Mononuclear cell (primary cell): Measurements from ENCODE around the gene GRIN2D. TPM values are rescaled to one million over a fixed set of nuclear protein-coding genes. Genes with fewer than 3 reads are reported as not detected.

ENCODE experiments used
- H3K27me3 ChIP-seq: 2 replicates; pipeline ENCODE4 v1.6.0; 2011; ENCODE audit warnings: low read length, control low read depth; ENCODE audit not compliant: insufficient read depth
- H3K4me1 ChIP-seq: 2 replicates; pipeline ENCODE4 v1.5.1; 2011; ENCODE audit warnings: mild to moderate bottlenecking, low read length, control low read depth; ENCODE audit not compliant: insufficient read depth
- H3K4me3 ChIP-seq: 2 replicates; pipeline ENCODE4 v1.5.1; 2011; ENCODE audit warnings: mild to moderate bottlenecking, low read length, moderate library complexity
- H3K9me3 ChIP-seq: 2 replicates; pipeline ENCODE4 v1.5.1; 2011; ENCODE audit warnings: low read depth, mild to moderate bottlenecking, control low read depth, low read length
- total RNA-seq: library from RNA; depleted of rRNA; stranded (reverse); fragments of >200 nt; gene quantifications from one replicate; pipeline ENCODE4 v1.2.3, GENCODE V29; 2012

GRIN2D gene
- 0.10 TPM for total RNA-seq

DNA sequence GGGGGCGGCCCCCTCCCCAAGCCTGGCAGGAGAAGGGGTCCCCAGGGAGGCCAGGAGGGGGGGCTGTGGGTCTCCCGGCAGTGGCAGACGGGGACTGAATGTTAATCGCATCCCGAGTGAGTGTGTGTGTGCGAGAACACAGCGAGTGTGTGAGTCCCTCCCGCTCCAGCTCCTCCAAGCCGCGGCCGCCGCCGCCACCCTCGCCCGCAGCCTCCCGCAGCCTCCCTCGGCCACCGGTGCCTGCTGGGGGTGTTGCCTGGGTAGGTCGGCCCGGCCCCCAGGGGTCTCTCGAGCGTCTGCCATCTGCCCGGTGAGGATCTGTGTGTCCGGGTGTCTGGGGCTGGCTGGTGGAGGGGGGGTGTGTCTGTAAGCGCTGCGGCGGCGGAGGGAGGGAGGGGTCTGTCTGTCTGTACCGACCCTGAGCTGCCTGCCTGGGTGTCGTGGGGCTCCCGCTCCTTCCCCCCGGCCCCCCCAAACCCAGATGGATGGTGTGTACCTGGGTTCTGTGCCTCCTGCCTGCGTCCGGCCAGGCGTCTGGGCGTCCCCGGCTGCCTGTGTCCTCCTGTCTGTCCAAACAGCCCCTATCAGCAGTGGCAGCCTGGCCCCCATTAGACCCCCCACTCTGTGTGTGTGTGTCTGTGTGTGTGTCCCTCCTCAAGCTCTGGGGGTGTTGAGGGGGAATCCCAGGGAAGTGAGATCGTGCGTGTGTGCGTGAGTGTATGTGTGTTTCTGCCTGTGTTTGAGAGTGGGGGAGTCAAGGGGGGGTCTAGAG, at the start of gene GRIN2D:
Gene GRIN2D (plus strand): TSS at position 110 of the 772 bp plus-strand sequence. CDS start 4,725 bp downstream, outside the sequence.
- Histone ChIP-seq H3K4me1 (peaks cover 41% of the 10 kb centered on the region), H3K27me3 (peaks cover 49% of the 10 kb centered on the region), H3K9me3 (no peaks in the 10 kb centered on the region), H3K4me3 (no peak within 1 kb of the TSS)

- Histone ChIP-seq H3K9me3 (no peaks in the 10 kb centered on the region), H3K4me3 (no peak overlapping the region), H3K4me1 (no peaks in the 10 kb centered on the region)
Measured at GRCh38 chr19:48344892-48345291, 48.6 kb upstream of the GRIN2D start.

DNA sequence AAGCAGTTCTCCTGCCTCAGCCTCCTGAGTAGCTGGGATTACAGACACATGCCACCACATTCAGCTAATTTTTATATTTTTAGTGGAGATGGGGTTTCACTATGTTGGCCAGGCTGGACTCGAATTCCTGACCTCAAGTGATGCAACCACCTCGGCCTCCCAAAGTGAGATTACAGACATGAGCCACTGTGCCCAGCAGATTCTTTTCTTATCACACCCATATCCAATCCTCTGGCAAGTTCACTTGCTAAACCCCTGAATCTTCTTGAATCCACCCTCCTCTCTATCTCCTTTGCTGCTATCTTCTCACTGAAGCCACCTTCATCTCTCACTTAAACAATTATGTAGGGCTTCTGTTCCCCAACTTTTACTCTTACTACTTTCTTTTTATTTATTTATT, 47.3 kb upstream of the GRIN2D start:
- H3K9me3 ChIP-seq, result no peaks in the 10 kb centered on the region
- no peaks in the 10 kb centered on the region for H3K27me3 ChIP-seq

More at GRCh38 chr19:48344892-48345291, 48.6 kb upstream of the GRIN2D start:
- H3K27me3 ChIP-seq, result no peaks in the 10 kb centered on the region

GRCh38 chr19:48348045-48348444, 45.4 kb upstream of the GRIN2D start:
- Histone ChIP-seq H3K4me1 (no peaks in the 10 kb centered on the region), H3K4me3 (no peak overlapping the region), H3K9me3 (no peaks in the 10 kb centered on the region), H3K27me3 (no peaks in the 10 kb centered on the region)

More for the DNA sequence above, 47.3 kb upstream of the GRIN2D start:
- no peaks in the 10 kb centered on the region for H3K4me1 ChIP-seq
- no peak overlapping the region for H3K4me3 ChIP-seq

GRCh38 chr19:48348737-48349136, 44.7 kb upstream of the GRIN2D start:
- Histone ChIP-seq H3K9me3 (no peaks in the 10 kb centered on the region), H3K4me3 (no peak overlapping the region), H3K27me3 (no peaks in the 10 kb centered on the region), H3K4me1 (no peaks in the 10 kb centered on the region)

DNA sequence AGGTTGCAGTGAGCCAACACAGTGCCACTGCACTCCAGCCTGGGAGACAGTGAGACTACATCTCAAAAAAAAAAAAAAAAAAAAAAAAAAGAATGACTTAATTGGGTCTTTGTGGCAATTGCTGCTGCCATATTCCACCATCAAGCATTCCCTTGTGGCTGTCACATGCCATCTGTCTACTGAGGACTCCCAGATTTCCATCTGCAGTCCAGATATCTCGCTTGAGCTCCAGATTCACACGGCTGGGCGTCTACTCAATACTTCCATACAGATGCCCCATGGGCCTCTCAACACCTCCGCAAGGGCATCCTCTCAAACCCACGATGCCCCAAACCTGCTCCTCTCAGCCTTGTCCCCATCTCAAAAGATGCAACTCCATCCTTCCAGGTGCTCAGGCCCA, 42.6 kb upstream of the GRIN2D start:
- Histone ChIP-seq H3K4me3 (no peak overlapping the region), H3K9me3 (no peaks in the 10 kb centered on the region), H3K4me1 (no peaks in the 10 kb centered on the region), H3K27me3 (no peaks in the 10 kb centered on the region)

- no peak overlapping the region for H3K4me3 ChIP-seq
- H3K4me1 ChIP-seq, result no peaks in the 10 kb centered on the region
- no peaks in the 10 kb centered on the region for H3K9me3 ChIP-seq
- no peaks in the 10 kb centered on the region for H3K27me3 ChIP-seq
Measured at GRCh38 chr19:48351341-48351752, 42.1 kb upstream of the GRIN2D start.

- Histone ChIP-seq H3K27me3 (no peaks in the 10 kb centered on the region), H3K4me1 (no peaks in the 10 kb centered on the region), H3K4me3 (no peak overlapping the region), H3K9me3 (no peaks in the 10 kb centered on the region)
Measured at GRCh38 chr19:48353677-48354076, 39.8 kb upstream of the GRIN2D start.

GRCh38 chr19:48354332-48354992, 39.0 kb upstream of the GRIN2D start:
- H3K4me3 ChIP-seq, result no peak overlapping the region
- H3K9me3 ChIP-seq, result no peaks in the 10 kb centered on the region
- H3K4me1 ChIP-seq, result no peaks in the 10 kb centered on the region
- no peaks in the 10 kb centered on the region for H3K27me3 ChIP-seq

DNA sequence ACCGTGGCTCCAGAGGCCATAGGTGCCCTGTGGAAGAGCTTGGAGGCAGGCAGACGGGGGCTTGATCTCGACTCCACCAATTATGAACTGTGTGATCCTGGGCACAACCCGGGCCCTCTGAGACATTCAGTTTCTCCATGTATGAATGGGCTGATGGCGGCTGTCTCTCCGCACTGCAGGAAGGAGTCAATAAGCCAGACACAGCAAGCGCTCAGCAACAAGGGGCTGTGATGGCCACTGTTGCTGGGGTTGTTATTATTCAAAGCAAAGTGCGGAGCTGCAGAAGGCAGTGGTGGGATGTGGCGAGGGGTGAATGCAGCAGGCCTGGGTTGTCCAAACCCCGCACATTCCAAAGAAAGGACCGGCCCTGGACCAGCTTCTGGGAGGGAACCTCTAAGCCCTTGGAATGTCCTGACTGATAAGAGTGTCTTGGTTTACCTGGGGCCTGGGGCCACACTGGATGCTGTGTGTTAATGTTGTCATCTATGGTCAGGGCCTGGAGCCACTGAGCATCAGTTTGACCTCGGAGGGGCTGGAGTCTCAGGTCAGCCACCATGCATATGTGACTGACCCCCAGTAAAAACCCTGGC, 38.0 kb upstream of the GRIN2D start:
- Histone ChIP-seq H3K27me3 (no peaks in the 10 kb centered on the region), H3K9me3 (no peaks in the 10 kb centered on the region), H3K4me1 (no peaks in the 10 kb centered on the region), H3K4me3 (no peak overlapping the region)

- Histone ChIP-seq H3K9me3 (no peaks in the 10 kb centered on the region), H3K4me1 (peaks cover 10% of the 10 kb centered on the region), H3K4me3 (no peak overlapping the region), H3K27me3 (no peaks in the 10 kb centered on the region)
Measured at GRCh38 chr19:48359123-48359522, 34.3 kb upstream of the GRIN2D start.

DNA sequence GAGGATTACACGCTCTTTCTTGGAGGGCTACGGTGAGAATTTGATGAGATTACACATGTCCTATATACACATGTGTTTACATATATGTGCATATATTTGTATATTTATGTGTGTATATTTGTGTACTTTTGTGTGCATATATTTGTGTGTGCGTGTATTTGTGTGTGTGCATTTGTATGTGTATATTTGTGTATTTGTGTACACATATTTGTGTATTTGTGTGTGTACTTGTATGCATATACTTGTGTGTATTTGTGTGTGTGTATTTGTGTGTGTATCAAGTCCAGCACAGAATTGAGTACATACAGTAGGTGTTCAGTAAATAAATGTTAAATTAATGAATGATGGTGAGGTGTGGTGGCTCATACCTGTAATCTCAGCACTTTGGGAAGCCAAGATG, 31.6 kb upstream of the GRIN2D start:
- no peaks in the 10 kb centered on the region for H3K27me3 ChIP-seq
- H3K4me1 ChIP-seq, result peaks cover 17% of the 10 kb centered on the region
- H3K4me3 ChIP-seq, result no peak overlapping the region
- no peaks in the 10 kb centered on the region for H3K9me3 ChIP-seq

DNA sequence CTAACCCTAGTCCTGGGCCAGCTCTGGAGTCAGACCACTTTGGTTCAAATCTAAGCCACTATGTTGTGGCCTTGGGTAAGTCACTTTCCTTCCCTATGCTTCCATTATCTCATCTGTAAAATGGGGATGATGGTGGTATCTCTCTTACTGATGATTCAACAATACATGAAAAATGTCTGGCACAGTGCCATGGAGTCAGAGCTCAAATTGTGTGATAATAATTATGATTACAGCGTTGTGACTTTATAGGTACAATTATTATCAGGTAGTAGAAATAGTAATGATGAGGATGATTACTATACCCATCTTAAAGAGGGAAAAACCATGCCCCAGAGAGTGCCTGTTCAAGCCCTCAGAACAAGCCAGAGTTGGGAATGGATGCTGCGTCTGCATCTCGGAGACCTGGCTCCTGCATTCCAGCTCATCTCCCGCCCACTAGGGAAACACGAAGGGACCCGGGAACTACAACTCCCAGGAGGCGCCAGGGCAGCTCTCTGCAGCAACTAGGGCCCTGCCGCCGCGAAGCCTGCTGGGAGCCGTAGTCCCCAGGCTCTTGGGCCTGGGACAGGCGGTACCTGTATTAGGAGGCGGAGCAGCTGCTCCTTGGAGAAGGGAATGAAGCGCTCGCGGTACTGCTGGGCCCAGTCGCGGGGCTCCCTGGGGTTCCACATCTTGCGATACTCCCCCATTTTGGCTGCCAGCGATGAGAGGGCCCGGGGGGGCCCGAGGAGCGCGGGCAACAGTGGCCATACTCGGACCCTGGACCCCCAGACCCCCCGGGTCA, 30.6 kb upstream of the GRIN2D start:
- Histone ChIP-seq H3K4me3 (peak overlapping the region; percentile 58), H3K27me3 (no peaks in the 10 kb centered on the region), H3K4me1 (peaks cover 17% of the 10 kb centered on the region), H3K9me3 (no peaks in the 10 kb centered on the region)

- Histone ChIP-seq H3K9me3 (no peaks in the 10 kb centered on the region), H3K27me3 (no peaks in the 10 kb centered on the region), H3K4me1 (peaks cover 17% of the 10 kb centered on the region), H3K4me3 (peak overlapping the region; percentile 58)
Measured at GRCh38 chr19:48363500-48363809, 30.0 kb upstream of the GRIN2D start.
